ENCODE data around the gene PXYLP1. TPM values are rescaled to one million over a fixed set of nuclear protein-coding genes. Genes with fewer than 3 reads are reported as not detected.

Gene PXYLP1
- total and polyA plus RNA-seq, 9 of the 15 experiments (the other 6 are each of a cell fraction or from before 2014, with no cell fraction given), result 0.80 to 2.9 (median 1.3) TPM

- H4K20me1 ChIP-seq (replicated peaks; ENCODE audit: control insufficient read depth, insufficient read depth, low read length), result no peaks in the 10 kb centered on the region
- no peaks in the 10 kb centered on the region for H3K9me1 ChIP-seq (ENCODE audit: control insufficient read depth, insufficient read depth, low read length)
- BruUV-seq (replicated peaks), result no TSS peak
- peak overlapping the region; percentile 95 for H2AFZ ChIP-seq (ENCODE audit: low read depth, low read length)
- H3K9me3 ChIP-seq (replicated peaks; ENCODE audit: control insufficient read depth, insufficient read depth, low read depth, low read length), result no peaks in the 10 kb centered on the region
- peaks cover 0 to 2% of the 10 kb centered on the region in 2 experiments; a peak in 2 of 5 replicates for H3K27me3 ChIP-seq (ENCODE audit: control insufficient read depth in 2 of 2, insufficient read depth in 2 of 2, low read length in 2 of 2)
- FAIRE-seq, result no peak
- peaks cover 7 to 18% of the 10 kb centered on the region in 2 experiments for H3K4me1 ChIP-seq (replicated peaks in 1 of 2; ENCODE audit: control insufficient read depth in 2 of 2, insufficient read depth in 2 of 2, low read length in 2 of 2)
- ChIA-PET CTCF (ENCODE audit: low intra/inter-chr PET ratio) (interaction anchor here (3.3 kb wide), 1 partner anchor 144 kb away, joined by 10 read pairs; no protein-coding TSS in a partner anchor), POLR2A (interaction anchor here (1.1 kb wide), 2 partner anchors 53 to 132 kb away, joined by 3 to 4 read pairs; no protein-coding TSS in a partner anchor)
- WGBS (ENCODE audit: insufficient coverage, low coverage, missing lambda C conversion rate), result 76% methylated on average over 15 of the region's 16 CpGs
- intact Hi-C loops (cut with micrococcal nuclease) (no loop called here), in situ Hi-C loops (cut with MboI) (no loop called here)
- no peak overlapping the region for H3K27ac ChIP-seq (ENCODE audit: extremely low read depth, low read depth, low read length)
- H3K4me2 ChIP-seq (ENCODE audit: insufficient read depth, low read length), result no peak overlapping the region
- no peak overlapping the region for H3K4me3 ChIP-seq
- no peak for ATAC-seq
- no peak for TF ChIP-seq CEBPG (CRISPR knock-in tag; IDR thresholded peaks at IDR 0.05)
- TF ChIP-seq CEBPG (tag; conservative IDR thresholded peaks at IDR 0.05 in 1 of 2, IDR thresholded peaks at IDR 0.05 in 1 of 2), result no peak
- TF ChIP-seq SMARCA5 (IDR thresholded peaks at IDR 0.05), result no peak
- no peak for TF ChIP-seq IRF1 (CRISPR knock-in tag; IDR thresholded peaks at IDR 0.05; ENCODE audit: borderline replicate concordance)
- no peak for TF ChIP-seq ZNF143 (CRISPR knock-in tag; IDR thresholded peaks at IDR 0.05)
- no peak for TF ChIP-seq E4F1 (CRISPR knock-in tag; IDR thresholded peaks at IDR 0.05; ENCODE audit: borderline replicate concordance)
- TF ChIP-seq MAX (CRISPR knock-in tag; IDR thresholded peaks at IDR 0.05), result no peak
- TF ChIP-seq DEAF1 (CRISPR knock-in tag; IDR thresholded peaks at IDR 0.05), result no peak
- no peak for TF ChIP-seq SRSF7 (optimal IDR thresholded peaks at IDR 0.05; ENCODE audit: low read depth, low read length)
- no peak for TF ChIP-seq XRCC3 (IDR thresholded peaks at IDR 0.05)
- no peak for TF ChIP-seq CSDE1 (IDR thresholded peaks at IDR 0.05)
- TF ChIP-seq CBFA2T2 (conservative IDR thresholded peaks at IDR 0.05), result no peak
- no peak for TF ChIP-seq ZNF239 (CRISPR knock-in tag; IDR thresholded peaks at IDR 0.05)
- H3K79me2 ChIP-seq (ENCODE audit: control insufficient read depth, insufficient read depth, low read length), result peaks cover 9% of the 10 kb centered on the region
- no peak overlapping the region for H3K9ac ChIP-seq (ENCODE audit: insufficient read depth in 1 of 2, low read depth in 2 of 2, low read length in 2 of 2)
- no peak for DNase-seq (ENCODE audit: extremely low read depth in 1 of 4, low spot score in 3 of 4)
- H3K36me3 ChIP-seq (ENCODE audit: control insufficient read depth, insufficient read depth, low read length), result no peaks in the 10 kb centered on the region
Measured at GRCh38 chr3:141307351-141308059, 75.9 kb downstream of the PXYLP1 start.

Measured in K562 (cell line).